GM19467 (cell line): ENCODE results near the gene ZFYVE9.

Source experiments
- ATAC-seq: cut with Tn5 transposase; IDR thresholded peaks from one replicate; pipeline ENCODE4 v1.9.1; 2021; ENCODE audit warnings: mild to moderate bottlenecking, moderate library complexity; ENCODE audit not compliant: unreplicated experiment

The ZFYVE9 gene

DNA sequence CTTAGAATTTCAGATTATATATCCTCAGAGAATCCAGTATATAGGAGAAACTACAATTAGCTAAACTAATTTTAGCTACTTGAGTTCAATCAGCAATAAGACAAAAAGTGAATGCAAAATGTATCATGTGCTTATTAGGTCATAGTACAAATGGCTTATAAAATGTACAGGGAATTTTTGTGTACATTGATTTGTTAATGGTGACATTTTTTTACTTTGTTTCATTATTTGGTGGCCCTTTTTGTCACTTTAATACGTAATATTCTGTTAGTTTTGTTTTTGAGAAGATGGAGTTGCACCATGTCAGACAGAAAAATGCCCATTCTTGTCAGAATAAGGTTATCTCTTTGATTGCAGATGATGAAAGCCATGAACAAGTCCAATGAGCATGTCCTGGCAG lies 190.5 kb downstream of the ZFYVE9 start:
- ATAC-seq = no peak

DNA sequence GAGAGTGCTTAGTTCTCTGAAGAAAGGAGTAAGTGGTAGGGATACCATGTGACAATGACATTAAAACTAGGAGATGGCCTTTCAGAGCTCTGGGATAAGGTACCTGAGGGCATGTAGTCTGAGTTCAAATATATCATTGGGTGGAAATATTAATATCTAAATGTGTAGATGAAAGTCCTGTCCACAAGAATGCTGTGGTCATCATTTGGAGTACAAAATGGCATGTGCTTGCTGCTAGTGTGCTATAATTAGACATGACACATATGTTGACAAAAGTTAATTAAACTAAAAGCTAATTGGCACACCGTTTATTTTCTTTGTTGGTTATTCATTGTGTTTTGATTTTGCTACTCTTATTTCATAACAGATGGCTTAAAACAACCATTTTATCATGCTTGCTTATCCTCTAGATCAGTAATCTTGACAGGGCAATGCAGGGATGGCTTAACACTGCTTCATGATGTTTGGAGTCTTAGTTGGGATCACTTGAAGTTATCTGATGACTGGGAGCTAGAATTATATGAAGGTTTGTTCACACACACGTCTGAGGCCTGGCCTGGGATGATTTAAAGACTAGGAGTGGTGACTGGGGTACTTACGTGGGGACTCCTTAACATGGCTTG lies 193.1 kb downstream of the ZFYVE9 start:
- no peak for ATAC-seq

DNA sequence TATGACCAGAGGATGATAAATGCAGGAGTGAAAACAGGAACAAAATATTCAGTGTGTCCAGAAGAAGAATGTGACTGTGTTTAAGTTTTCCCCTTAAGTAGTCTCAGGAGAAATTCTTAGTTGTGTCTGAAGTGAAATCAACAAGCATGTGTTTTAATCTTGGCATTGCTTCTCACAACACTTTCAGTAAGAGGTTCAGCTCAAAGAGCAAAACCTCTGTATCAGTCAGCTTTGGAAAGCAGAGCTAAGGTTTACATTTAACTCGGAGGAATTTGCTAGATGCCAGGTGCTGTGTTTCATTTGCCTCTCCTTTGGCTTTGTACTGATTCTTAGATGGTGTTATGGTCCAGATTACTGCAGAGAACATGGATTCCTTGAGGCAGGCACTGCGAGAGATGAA lies 195.6 kb downstream of the ZFYVE9 start:
- no peak for ATAC-seq

DNA sequence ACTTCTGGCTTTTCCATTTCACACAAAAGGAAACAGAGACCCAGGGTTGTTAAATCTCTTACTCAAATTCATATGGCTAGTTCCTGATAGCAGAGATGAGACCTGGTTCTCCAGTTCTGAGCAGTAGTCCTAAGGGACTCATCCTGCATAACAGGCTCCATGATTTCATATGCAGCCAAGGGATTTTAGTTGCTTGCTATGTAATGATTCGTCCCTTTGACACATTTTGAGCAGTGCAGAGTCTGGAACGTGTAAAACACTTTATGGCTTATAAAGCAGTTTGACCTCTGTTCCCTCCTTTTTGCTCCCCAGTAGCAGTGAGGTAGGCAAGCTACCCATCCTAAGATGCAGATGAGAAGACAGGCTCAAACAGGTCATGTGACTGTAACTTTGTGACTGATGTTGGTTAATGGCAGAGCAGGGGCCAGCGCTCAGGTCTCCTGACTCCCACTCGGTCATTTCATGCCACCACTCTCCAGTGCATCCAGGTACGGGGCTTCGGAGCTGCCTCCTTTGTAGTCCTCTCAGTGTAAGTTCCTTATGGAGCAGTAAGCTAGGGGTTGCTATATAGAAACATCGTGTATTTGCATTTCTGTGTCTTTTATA lies 199.9 kb downstream of the ZFYVE9 start:
- no peak for ATAC-seq

DNA sequence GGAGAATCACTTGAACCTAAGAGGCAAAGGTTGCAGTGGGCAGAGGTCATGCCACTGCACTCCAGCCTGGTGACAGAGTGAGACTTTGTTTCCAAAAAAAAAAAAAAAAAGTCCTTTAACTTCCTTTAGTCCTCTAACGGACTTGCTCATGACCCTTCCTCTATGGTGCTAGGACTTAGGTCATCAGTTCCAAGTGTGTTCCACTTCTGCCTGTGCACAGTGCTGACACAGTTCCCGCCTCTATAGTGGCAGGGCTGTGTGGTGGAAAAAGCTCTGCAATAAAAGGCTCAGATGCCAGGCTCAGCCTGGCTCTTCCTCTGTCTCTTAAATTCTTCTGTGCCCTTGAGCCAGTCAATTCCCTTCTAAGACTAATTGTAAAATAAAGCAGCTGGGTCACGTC lies 202.1 kb downstream of the ZFYVE9 start:
- ATAC-seq = no peak

DNA sequence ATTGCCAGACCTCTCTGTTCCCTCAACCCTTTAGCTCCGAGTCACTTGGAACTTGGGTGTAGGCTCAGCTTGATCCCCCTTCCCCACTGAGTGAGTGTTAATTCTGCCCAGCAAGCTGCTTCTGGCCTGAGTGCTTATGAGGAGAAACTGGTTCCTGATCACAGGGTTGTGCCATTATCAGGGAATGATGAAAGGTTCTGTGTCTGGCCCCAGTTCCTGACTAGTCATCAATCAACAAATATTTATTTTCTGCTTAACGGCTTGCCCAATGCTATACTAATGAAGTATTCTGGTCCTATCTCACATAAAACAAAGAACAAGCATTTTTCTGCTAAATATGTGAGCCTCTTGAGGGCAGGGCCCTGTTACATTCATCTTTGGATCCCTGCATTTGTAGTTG lies 203.4 kb downstream of the ZFYVE9 start:
- no peak for ATAC-seq

DNA sequence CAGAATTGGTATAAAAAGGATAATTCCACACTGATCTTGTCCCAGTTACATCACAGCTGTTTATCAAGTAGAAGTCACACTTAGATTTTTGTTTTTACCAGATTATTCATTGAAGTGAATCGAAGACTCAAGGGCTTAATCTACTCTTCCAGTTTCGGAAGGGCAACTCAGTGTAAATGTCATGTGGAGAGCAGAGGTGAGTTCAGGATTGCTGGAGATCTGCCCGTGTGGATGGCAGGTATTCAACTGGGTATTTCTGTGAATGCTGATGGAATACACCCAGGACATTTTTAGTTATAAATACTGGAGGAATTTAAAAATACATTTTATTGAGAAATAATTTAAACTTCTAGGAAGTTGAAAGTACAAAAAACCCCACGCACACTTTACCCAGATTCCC lies 204.8 kb downstream of the ZFYVE9 start:
- no peak for ATAC-seq

DNA sequence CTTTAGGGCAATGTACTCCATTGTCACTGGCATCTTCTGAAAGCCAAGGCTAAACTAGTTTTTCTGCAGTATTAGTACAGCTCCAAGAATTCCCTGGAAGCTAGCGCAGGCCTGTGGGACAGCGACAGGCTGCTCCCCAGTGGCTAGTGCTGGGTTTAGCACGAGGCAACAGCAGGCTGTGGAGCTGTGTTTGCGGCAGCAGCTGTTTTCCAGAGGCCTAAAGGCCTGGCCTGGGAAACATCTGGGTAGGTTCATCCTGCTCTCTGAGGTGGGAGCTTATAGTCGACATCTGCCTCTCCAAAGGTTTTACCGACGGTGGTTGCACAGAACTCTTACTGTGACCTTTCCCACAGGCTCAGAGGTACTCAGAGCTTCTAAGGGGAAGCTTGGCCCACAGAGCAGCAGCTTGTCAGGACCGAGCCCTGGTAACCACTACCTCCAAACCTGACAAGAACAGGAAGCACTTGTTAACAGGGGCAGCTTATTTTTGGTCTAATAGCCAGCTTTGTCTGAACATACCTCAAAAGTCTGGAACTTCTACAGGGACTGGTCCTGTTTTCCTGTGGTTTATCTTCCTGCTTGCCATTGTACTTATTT lies 206.9 kb downstream of the ZFYVE9 start:
- ATAC-seq = no peak

DNA sequence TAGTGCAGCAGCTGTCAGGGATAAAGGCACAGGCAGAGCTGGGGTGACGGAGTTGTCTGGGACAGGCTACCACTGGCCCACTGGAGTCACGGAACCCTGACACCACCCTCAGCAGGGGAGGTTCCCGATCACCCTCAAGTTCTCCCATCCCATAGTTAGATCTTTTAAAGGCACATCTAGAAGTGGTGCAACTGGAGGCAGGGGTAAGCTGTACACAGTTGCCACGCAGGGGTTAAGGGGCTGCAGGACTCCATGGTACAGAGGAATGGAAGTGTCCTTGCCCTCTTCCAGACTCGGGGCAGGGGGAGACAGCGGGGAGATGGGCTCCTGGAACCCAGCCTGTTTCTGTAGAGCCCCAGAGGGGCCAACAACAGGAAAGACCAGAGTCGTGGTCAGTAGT lies 210.8 kb downstream of the ZFYVE9 start:
- ATAC-seq = no peak

DNA sequence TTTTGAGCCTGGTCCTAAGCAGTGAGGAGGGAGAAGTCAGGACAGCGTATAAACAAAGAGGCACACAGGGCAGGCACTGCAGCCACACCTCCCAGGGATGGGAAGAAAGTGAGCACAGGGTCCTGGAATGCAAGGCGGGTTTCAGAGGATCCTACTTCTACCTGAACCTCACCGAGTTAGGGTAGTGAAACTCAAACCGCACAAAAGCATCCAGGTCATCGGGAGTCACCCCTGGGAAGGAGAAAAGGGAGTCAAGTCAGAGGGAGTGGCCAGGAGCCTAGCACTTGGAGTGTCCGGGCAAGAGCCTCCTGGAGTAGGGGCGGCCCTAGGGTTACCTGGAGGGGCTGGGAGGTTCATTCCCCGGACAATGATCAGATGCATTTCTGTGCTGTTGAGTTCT lies 213.5 kb downstream of the ZFYVE9 start:
- ATAC-seq = no peak

DNA sequence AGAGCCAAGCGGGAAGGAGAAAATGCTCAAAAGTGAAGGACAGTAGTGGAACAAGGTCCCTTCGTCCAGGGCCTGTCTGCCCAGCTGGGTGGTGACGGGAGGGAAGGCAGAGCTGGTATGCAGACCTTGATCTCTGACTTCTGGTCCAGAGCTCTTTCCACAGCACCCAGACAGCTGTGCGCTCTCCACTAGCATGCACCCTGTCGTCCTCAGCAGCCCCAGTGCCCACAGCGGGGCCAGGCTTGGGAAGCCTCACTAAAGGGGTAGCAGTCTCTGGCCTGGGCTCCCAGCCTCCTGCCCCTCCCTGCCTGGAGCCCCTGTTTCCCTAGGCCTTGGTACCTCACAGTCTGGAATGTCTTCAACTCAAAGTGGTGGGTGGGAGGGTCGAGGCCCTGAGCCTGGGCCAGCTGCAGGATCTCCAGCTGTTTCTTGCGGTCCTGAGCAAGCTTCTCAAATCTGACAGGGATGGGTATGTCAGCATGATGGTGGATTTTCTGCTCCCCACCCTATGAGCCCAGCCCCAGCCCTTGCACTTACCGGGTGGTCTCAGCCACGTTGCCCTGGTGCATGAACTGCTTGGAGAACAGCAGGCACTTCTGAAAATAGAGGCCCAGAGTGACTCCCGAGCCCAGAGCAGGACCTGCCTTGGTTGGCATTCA lies 214.1 kb downstream of the ZFYVE9 start:
- ATAC-seq = no peak

DNA sequence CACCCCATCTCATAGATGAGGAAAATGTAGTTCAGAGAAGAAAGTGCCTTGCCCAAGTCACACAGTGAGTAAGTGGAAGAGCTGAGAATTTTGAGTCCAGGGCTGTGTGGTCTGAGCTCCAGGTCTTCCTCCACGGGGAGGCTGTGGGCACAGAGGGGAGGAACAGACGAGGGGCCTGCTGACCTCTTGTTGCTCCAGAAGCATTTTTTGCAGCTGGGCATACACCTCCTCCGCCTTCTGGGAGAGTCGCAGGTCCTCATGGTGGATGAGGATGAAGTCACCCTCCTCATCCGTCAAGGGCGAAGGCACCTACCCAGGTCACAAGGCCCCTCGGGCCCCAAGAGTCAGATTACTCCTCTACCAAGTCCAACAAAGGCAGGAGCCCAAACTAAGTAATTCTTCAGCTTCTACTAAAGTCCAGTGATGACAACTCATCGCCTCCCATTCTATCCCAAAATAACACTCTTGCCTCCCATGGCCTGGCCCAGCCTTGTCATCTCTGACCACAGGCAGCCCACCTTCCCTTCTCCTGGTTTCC lies 215.0 kb downstream of the ZFYVE9 start:
- ATAC-seq = no peak

DNA sequence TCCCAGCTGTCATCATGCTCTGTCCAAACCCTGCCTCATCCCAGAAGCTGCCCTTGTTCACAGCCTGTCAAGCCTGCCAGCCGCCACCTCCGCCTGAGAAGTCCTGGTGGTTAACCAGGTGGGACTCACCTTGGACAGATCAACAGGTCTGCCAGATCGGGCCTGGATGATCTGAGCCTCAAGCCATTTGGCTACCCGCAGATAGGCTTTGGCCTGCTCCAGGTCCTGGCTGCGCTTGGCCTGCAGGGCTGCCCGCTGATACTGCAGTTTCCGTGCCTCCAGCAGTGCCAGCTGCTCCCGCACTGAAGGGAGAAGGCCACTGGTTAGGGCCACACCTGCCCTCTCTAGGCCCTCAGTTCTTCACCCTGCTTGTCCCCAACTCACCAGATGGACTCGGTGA lies 215.5 kb downstream of the ZFYVE9 start:
- ATAC-seq = no peak

DNA sequence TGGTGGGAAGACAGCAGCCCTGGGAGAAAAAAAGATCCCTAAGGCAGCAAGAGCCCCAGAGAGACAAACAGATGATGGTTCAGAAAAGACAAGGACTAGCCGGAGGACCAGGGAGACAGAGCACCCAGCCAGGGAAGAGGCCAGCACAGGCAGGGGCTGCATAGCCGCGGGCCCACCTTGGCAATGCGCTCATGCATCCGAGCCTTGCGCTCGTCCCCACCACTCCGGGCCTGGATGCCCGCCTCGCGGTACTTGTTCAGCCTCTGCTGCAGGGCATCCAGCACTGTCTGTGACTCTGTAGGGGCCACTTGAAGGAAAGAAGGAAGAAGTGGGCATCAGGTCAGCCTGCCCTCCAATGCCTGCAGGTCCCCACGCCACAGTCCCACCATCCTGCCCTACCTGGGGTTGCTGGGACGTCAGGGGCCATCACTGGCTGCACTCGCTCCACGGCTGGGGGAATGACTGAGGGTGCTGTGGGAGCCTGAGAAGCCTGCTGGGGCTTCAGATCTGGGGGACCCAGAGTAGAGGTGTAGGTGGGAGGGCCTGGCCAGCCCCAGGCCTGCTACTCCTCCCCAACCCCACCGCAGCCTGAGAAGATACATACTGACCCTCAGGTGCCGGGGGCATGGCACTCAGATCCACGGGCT lies 217.1 kb downstream of the ZFYVE9 start:
- no peak for ATAC-seq

DNA sequence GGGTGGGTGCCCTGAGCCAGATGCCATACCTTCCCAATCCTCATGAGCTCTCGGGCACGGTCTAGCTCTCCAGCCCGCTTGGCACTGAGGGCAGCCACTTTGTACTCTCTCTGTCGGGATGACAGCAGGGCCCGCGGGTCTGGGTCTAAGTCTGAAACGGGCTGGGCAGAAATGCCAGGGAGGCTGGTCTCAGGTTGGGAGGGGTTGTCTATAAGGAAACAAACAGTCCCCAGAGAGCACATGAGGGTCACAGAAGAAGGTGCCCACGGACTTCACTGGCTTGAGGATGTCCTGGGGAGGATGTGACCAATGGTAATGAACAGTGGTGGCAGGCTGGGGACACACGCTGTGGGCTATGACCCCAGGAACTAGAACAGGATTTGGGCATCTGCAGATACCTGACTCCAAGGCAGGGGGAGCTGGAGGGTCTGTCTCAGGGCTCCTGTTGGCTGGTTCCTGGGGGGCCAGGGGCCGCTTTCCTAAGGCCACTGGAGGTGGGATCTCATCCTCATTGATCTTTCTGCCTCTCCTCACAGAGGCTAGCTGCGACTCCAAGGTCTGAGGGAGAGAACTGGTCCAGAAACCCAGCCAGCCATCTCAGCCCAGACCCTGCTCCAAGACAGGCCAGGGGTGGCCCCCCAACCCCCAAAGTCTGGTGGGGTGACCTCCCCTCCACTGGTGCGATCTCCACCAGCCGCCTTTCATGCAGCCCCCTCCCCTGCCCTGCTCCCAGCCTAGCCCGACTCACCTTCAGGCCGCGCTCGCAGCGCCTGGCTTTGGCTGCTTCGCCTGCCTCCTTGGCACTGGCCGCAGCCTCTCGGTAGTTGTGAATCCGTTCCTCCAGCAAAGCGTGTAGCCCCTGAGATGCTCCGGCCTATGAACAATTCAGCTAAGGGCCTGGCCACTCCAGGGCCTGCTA lies 218.0 kb downstream of the ZFYVE9 start:
- no peak for ATAC-seq

DNA sequence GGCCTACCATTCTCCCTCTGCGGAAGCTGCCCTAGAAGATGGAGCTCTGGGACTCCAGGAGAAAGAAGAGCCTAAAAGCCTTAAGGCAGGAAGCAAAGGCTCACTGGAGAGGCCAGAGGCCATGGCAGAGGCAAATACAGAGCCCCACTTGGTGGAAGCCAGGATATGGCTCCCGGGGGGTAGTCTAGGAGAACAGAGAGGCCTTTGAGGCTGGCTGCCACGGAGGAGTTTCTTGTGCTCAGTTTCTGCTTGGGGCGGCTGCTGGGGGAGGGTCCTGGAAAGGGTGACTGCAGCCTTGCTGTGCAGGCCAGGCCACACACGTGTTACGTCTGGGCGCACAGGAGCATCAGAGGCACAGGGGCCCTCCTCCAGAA lies 218.7 kb downstream of the ZFYVE9 start:
- ATAC-seq = no peak

DNA sequence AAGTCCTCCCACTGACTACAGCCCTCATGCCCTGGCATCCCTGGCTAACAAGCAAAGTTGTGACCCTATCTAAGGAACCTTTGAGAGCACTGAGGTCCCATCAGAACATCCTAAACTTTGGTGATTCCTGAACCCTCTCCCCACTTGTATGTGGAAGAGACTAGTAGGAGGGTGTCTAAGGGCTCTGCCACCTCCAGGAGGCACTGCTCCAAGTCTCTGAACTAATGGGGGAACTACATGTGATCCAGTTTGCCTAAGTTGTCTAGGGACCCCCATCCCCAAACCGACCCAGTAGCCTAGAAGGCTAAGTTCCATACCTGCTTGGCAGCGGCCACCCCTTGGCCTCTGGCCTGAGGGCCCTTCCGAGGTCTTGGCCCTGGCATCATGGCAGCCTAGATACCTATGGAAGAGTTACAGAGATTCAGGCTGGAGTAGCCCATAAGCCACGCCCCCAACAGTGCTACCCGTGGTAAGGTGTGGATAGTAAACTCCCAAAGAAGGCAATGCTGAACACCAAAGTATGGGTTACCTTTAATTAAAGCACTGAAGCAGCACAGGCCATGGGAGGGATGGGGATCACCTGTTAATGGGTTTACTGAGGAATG lies 222.4 kb downstream of the ZFYVE9 start:
- ATAC-seq = no peak

DNA sequence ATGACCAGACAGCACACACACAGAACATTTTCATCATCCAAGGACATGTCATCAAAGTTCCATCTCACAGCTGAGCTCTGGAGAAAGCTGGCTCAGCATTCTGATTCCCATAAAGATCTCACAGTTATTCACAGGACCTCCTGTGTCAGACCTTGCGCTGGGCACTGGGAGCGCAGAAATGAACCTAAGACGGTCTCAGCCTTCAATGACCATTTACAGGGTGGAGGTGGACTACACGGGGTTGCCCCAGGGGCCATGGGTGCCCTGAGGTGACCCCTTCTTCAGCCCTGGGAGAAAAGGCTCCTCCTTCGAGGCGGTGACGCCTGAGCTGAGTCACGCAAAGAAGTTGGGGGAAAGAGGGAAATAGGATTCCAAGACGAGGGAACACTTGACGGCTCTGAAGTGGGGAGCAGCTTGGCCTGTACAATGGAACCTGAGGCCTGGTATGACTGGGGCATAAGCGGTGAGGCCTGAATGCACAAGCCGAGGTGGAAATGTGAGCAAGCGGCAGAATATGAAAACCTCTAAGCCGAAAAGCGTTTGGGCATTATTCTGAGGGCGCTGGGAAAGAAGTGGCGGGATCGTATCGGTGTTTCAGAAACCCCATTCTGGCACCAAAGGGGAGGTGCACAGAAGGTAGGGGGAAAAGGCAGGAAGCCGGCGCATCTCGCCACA lies 223.3 kb downstream of the ZFYVE9 start:
- no peak for ATAC-seq

DNA sequence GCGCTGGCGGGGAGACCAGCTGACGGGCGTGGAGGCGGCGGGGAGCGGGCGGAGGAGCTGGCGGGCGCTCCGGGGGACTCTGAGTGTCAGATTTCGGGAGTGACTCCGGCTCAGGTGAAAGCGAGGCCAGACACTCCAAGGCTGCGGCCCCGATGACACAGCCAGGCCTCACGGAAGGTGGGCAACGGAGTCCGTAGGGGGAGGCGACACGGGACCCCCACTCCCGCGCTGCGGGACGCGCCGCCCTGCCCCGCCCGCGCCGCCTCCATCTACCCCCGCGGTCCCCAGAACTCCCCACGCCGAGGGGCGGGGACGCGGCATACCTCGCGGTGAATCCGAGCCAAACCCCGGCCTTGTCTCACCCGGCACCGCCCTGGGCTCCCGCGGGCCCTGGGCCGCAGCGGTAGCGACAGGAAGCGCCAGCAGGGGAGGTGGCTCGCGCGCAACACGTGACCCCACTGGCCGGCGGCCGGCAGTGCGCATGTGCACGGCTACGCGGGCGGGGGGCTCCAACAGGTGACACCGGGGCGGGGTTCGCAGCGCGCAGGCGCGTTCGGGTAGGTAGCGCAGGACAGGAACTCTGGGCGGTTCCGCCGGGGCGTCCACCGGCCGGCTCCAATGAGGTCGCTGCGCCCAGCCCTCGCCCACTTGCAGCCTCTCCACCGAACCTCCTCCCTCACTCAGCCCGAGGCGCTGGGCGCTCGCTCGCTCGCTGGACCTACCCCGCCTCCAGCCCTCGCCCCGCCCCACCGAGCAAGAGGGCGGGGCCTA lies 224.0 kb downstream of the ZFYVE9 start, which contains the start of gene CC2D1B:
TSS of gene CC2D1B (minus strand) at position 460 of the 771 bp plus-strand sequence. CDS start 1,585 bp downstream, outside the sequence.
- ATAC-seq = peak; percentile 92
